Testis (tissue), 3 donors: ENCODE data around the gene NPFF. TPM values are rescaled to one million over a fixed set of nuclear protein-coding genes. Genes with fewer than 3 reads are reported as not detected.
A peak's percentile ranks its signal among the peaks of the same experiment; 100 is the strongest.

Experiments
- DNase-seq: peaks from one replicate; pipeline ENCODE4 v3.0.0-alpha.2; 2019
- H3K27ac ChIP-seq, 2 donors: fragments of 200-600 bp; sonication (generic); one replicate each; pipeline ENCODE4 v1.5.1; 2019
- H3K27me3 ChIP-seq: fragments of 200-600 bp; sonication (generic); one replicate; pipeline ENCODE4 v1.5.1; 2019
- H3K36me3 ChIP-seq: fragments of 200-600 bp; sonication (generic); one replicate; pipeline ENCODE4 v1.5.1; 2017; ENCODE audit warnings: low read depth; ENCODE audit errors: missing control alignments
- H3K4me1 ChIP-seq: fragments of 200-600 bp; sonication (generic); one replicate; pipeline ENCODE4 v1.5.1; 2019
- H3K4me3 ChIP-seq, 2 donors: fragments of 200-600 bp; sonication (generic); one replicate each; pipeline ENCODE4 v1.5.1; 2017 to 2019
- H3K9me3 ChIP-seq: fragments of 200-600 bp; sonication (generic); one replicate; pipeline ENCODE4 v1.5.1; 2017
- CTCF ChIP-seq, 3 experiments: fragments of 450-650 bp in 2 of 3; fragments of 200-600 bp in 1 of 3; sonication (generic) in 1 of 3; IDR thresholded peaks; one replicate each; pipeline ENCODE4 v1.5.1; 2016 to 2019; ENCODE audit warnings: antibody characterized with exemption in 3 of 3, mild to moderate bottlenecking in 2 of 3, moderate library complexity in 1 of 3
- POLR2A ChIP-seq: fragments of 450-650 bp; IDR thresholded peaks from one replicate; pipeline ENCODE4 v1.6.1; 2017; ENCODE audit warnings: antibody characterized with exemption, mild to moderate bottlenecking, moderate library complexity
- WGBS, 2 donors: methylation state at CpG; one replicate each; pipeline ENCODE4 v1.1.5; 2018; 5-methylcytosine and 5-hydroxymethylcytosine counted together
- intact Hi-C: fragments of 100-400 bp; cut with DNase I; formaldehyde crosslinking; loops from one replicate; pipeline ENCODE4 v1.15.1; 2023; ENCODE audit warnings: low total_unique reads
- polyA plus RNA-seq: library from polyadenylated mRNA; stranded (reverse); fragments of 350-450 nt; fragmentation: Illumina TruSeq; extraction: RNeasy Lipid Tissue Mini Kit (QIAGEN cat#74804); gene quantifications from one replicate; pipeline ENCODE4 v1.2.3, GENCODE V29; 2014; ENCODE audit warnings: low read depth, low replicate concordance; ENCODE audit not compliant: insufficient read depth
- total RNA-seq, 2 donors: library from RNA; depleted of rRNA; stranded (reverse); fragments of >200 nt; gene quantifications; one replicate each; pipeline ENCODE4 v1.2.3, GENCODE V29; 2016

Gene NPFF
- total and polyA plus RNA-seq, 3 donors from 2014 or later: 1.2 TPM; not detected in 2

DNA sequence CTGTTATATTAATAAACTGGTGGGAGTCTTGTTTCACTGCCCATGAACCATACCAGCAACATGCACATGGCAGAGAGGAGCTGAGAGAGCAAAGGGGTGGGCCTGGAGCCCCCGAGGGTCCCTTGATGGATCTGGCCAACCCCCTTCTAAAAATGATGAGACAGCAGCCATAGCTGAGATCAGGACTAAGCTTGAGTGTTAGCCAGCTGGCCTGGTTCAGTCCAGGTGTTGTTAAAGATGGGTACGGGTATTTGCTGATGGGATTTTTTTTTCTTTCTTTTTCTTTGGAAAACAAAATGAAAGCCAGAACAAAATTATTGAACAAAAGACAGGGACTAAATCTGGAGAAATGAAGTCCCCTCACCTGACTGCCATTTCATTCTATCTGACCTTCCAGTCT, 39.4 kb downstream of the NPFF start:
- H3K27ac ChIP-seq: no peak overlapping the region
- WGBS, 2 donors: 60 to 75% methylated on average over 2 of the region's 2 CpGs
- peaks cover 23% of the 10 kb centered on the region for H3K4me1 ChIP-seq
- no peaks in the 10 kb centered on the region for H3K27me3 ChIP-seq
- no peak for DNase-seq
- H3K36me3 ChIP-seq: peaks cover 7% of the 10 kb centered on the region
- no peak overlapping the region for H3K4me3 ChIP-seq
- TF ChIP-seq CTCF (IDR thresholded peaks at IDR 0.05) (no peak), POLR2A (no peak)
- intact Hi-C loops: no loop called here
- H3K9me3 ChIP-seq: no peaks in the 10 kb centered on the region

DNA sequence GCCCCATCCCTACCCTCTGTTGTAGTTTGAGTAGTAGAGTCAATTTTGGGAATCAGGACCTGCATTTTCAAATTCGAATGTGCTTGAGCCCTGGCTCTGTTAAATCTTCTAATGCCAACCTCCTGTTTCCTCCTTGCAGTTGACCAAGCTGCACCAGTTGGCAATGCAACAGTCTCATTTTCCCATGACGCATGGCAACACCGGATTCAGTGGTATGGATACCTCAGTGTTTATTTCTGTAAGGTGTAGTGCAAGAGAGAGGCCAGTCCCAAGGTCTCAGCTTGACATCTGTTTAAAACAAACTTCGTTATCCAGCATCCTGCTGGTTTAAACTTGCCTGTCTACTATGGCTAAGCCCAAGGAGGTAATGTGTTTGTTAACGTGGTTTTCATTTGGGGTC, 40.2 kb downstream of the NPFF start:
- Histone ChIP-seq H3K36me3 (peaks cover 7% of the 10 kb centered on the region), H3K4me1 (peaks cover 15% of the 10 kb centered on the region), H3K27ac (no peak overlapping the region), H3K27me3 (no peaks in the 10 kb centered on the region), H3K9me3 (no peaks in the 10 kb centered on the region), H3K4me3 (no peak overlapping the region)
- intact Hi-C loops: no loop called here
- DNase-seq: no peak
- TF ChIP-seq CTCF (IDR thresholded peaks at IDR 0.05): no peak
- TF ChIP-seq POLR2A: no peak
- 68 to 78% methylated on average over 5 of the region's 5 CpGs for WGBS, 2 donors

DNA sequence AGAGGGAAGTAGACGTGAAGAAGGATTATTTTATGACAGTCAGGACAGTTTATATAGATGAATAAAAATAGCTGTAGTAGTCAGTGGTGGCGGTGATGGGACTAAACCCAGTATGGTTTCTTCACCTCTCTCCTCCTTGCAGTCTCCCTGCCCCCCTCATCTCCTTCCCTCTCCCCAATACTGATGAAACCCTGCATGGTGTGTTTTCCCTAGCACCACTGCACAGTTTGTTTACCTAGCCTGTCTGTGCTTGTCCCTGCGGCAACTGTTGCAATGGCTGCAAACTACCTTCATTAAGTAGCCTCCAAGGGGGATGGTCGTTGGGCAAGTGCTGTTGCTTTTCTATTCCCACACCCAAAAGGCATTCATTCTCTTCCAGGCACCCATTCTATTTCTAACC, 40.6 kb downstream of the NPFF start:
- H3K4me1 ChIP-seq: peaks cover 12% of the 10 kb centered on the region
- H3K4me3 ChIP-seq: no peak overlapping the region
- intact Hi-C loops: no loop called here
- TF ChIP-seq CTCF (IDR thresholded peaks at IDR 0.05) (no peak), POLR2A (no peak)
- no peak for DNase-seq
- H3K9me3 ChIP-seq: no peaks in the 10 kb centered on the region
- no peaks in the 10 kb centered on the region for H3K27me3 ChIP-seq
- H3K27ac ChIP-seq: no peak overlapping the region
- peaks cover 7% of the 10 kb centered on the region for H3K36me3 ChIP-seq
- 75 to 76% methylated on average over 4 of the region's 4 CpGs for WGBS, 2 donors

DNA sequence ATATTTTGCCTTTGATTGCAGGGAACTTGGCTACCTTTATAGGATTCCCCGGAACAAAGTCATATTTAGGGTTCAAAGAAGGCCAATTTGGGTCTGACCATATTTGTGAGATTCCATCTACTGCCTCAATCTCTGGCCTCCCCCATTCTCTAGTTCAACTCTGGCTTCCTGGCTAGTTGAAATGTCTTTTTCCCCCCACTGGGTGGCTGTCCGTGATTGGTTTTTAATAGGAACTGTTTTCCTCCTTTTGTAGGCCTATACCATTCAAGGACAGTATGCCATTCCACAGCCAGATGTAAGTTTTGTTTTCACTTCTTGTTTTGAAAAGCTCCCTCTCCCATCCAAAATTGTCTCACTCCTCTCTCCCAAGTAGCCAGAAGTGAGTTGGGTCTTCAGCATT, 41.6 kb downstream of the NPFF start:
- Histone ChIP-seq H3K27me3 (no peaks in the 10 kb centered on the region), H3K4me1 (peaks cover 10% of the 10 kb centered on the region), H3K27ac (no peak overlapping the region), H3K36me3 (peaks cover 7% of the 10 kb centered on the region), H3K9me3 (no peaks in the 10 kb centered on the region), H3K4me3 (no peak overlapping the region)
- TF ChIP-seq CTCF (IDR thresholded peaks at IDR 0.05) (no peak), POLR2A (no peak)
- intact Hi-C loops: no loop called here
- DNase-seq: no peak
- 54 to 55% methylated on average over 2 of the region's 2 CpGs for WGBS, 2 donors

DNA sequence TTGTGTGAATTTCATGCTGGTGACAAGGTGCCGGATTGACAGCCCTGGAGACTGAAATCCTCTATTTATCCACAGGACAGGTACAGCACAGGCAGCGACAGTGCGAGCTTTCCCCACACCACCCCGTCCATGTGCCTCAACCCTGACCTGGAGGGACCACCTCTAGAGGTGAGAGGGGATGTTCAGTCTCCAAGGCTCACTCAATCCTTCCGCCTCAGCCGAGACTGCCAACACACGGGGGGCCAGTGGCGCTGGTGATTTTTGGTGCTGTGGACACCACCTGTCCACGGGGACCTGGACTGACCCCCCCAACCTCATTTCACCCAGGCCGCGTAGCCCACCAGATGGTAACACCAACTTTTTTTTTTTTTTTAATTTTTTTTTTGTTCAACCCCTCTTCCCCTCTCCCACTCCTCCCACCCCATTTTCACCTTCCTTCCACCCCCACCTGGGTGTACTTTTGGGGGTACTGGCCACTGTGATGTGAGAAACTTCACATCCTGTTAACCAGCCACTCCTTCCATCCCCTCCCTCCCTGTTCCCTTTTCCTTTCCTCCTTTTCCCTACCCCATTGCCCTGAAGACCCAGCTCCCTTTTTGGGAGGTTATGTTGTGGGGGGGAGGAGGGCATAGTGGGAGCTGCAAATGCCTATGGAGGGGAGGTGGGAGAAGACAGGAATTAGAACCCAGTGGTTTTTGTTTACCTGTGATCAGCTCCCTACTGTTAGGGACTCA, 42.4 kb downstream of the NPFF start:
- no peak for DNase-seq
- H3K27ac ChIP-seq: peak overlapping the region in 1 of 2 donors; percentile 18
- no peaks in the 10 kb centered on the region for H3K27me3 ChIP-seq
- no peak overlapping the region for H3K4me3 ChIP-seq
- peaks cover 7% of the 10 kb centered on the region for H3K36me3 ChIP-seq
- peaks cover 10% of the 10 kb centered on the region for H3K4me1 ChIP-seq
- 81 to 87% methylated on average over 11 of the region's 11 CpGs for WGBS, 2 donors
- intact Hi-C loops: no loop called here
- no peaks in the 10 kb centered on the region for H3K9me3 ChIP-seq
- no peak for TF ChIP-seq POLR2A
- TF ChIP-seq CTCF (IDR thresholded peaks at IDR 0.05): no peak
